ENCODE results near the gene SLC2A9.

- TF ChIP-seq CTCF (IDR thresholded peaks at IDR 0.05; ENCODE audit: poor library complexity): no peak
- TF ChIP-seq EZH2 (IDR thresholded peaks at IDR 0.05; ENCODE audit: borderline replicate concordance): no peak
Measured at GRCh38 chr4:10019521-10020051, 1.7 kb downstream of the SLC2A9 start.

Data from hepatocyte (in vitro differentiated cells).